Activated effector memory CD4-positive, alpha-beta T cell treated with Interleukin-2 at 50 U/mL for 16 hours (primary cell): ENCODE measurements around the gene ADGRD1.

Experiments used
- DNase-seq: peaks from one replicate; pipeline ENCODE4 v3.0.0-alpha.2; 2020

The ADGRD1 gene

DNA sequence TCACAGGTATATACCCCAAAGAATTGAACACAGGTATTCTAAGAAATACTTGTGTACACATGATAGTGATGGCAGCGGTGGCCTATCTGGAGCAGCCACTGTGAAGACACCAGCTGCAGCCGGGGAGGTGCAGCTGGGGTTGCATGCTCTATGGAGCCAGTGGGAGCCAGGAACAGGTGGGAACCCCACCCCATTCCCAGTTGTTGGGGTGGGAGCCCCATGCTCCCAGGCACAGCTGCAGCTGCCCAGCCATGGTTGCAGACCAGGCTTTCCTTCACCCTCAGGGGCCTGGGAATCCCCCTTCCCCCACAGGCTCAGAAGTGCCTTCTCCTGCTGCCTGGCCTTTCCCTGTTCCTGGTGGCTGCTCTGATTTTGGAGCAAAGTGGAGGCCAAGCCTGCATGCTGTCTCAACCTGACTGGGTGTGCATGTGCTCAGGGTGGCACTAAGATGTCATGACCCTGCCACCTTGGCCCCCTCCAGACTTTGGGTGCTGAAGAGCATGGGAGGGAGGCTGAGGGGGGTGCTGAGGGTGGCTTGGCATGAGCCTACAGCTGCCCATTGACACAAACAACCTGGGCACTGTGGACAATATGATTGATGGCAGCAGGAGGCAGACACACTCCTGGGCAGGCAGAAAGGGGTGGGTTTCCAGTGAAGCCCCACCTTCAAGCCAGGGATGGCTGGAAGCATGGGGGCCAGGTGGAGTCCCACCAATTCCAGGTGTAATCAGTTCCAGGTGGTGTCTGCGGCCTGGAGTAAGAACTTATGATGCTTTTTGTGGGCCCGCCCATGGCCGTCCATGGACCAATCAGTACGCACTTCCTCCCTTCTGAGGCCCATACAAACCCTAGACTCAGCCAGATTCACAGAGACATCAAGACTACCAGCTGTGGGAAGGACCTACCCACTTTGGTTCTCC, 234.7 kb downstream of the ADGRD1 start:
- DNase-seq: no peak

DNA sequence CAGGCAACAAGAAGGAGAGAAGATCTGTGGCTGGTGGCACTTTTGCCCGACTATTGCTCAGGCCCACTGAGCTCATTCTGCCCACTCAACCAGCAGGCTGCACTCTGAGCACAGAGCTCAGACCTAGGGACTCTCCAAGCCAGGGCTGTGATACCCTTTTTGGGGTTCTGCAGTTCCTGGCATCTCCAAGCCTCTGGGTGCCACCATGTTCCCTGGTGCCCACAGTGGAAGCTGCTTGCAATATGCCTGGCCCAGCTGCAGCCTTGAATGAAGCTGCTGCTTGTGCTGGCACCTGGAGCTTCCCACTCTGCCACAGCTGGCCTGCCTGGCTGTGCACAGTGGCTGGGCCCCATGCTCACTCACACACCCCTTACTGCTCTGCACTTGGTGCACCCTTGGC, 236.1 kb downstream of the ADGRD1 start:
- DNase-seq: no peak

DNA sequence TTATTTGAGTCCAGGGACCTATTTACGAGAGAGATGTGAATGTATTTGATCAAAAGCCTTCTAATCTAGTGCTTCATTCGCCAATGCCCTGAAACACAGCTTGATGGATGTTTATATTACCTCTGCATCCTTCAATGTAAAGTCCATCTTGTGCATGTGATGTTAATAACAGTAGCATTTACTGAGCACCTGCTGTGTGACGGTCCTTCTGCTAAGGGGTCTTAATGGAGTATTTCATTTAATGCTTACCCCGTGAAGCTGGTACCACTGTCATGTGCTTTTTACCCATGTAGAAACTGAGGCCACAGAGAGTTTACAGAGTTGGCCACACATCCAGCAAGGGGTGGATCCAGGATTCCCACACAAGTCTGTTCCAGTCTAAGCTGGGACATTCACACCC, 237.3 kb downstream of the ADGRD1 start:
- DNase-seq: no peak
